Measurements from ENCODE around the gene ELF2. TPM values are rescaled to one million over a fixed set of nuclear protein-coding genes. Genes with fewer than 3 reads are reported as not detected.
"Not testable (repeated sequence)": the region's sequence is repeated elsewhere in the genome, so short reads cannot be mapped to it uniquely, and the experiment has no call there.

The ELF2 gene
- total and polyA plus RNA-seq, 2 of the 8 experiments (the other 6 are each of a cell fraction or from before 2014, with no cell fraction given) = 21.1 to 44.3 TPM

DNA sequence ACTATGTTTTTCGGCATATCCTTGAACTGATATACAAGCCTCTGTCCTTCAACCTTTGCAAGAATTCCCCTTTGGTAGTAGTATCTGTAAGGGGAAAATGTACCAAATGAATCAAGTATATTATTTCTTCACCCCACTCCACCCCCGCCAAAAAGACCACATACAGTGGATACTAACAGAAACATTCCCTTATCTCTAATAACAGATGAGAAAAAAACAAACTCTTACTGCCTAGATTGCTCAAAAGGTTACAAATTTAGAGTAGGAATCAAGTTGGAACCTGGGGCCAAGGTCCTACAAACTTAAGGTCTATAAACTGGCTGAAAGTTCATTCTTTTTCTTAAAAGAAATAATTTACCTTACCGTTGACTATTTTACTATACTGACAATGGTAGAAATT is 116.4 kb downstream of the ELF2 start (continued):
- TF ChIP-seq HDAC6 (IDR thresholded peaks at IDR 0.05; ENCODE audit: low read depth, low read length) = no peak
- TF ChIP-seq POLR2AphosphoS5 (IDR thresholded peaks at IDR 0.05; ENCODE audit: low read depth, low read length) = no peak
- TF ChIP-seq CBX5 (IDR thresholded peaks at IDR 0.05; ENCODE audit: low read depth, low read length) = no peak
- TF ChIP-seq TCF12 (IDR thresholded peaks at IDR 0.05; ENCODE audit: low read depth, low read length) = no peak
- no peak for TF ChIP-seq RFX5 (IDR thresholded peaks at IDR 0.05; ENCODE audit: borderline replicate concordance, low read depth, low read length)

DNA sequence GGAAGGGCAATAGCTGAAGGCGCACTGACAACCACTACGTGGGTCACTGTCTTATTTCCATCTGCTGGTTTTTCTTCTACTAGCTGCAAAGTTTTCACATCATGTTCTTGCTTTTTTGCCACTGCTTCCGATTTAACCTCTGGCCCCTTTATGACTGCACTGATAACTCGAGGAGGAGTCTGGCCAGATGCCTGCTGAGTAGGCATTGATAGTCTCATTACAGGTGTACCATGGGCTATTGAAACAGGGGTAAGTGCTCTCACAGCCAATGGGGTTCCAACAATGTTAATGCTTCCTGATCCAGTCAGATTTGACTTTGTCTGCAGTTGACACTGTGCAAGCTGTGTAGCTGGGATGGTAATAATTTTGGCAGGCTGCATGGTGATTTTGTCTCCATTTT is 118.0 kb downstream of the ELF2 start:
- not testable (repeated sequence) for H3K4ac ChIP-seq (replicated peaks; ENCODE audit: insufficient read length, low read depth, low read length); H3K23me2 ChIP-seq (ENCODE audit: low read depth, low read length); H4K20me1 ChIP-seq (replicated peaks in 1 of 2; ENCODE audit: control insufficient read depth in 1 of 2, insufficient read depth in 2 of 2, low read length in 2 of 2); H3K4me2 ChIP-seq (ENCODE audit: insufficient read depth in 1 of 2, low read depth in 2 of 2, low read length in 2 of 2); H3K27me3 ChIP-seq (replicated peaks in 1 of 4; ENCODE audit: control insufficient read depth in 3 of 4, extremely low read depth in 1 of 4, insufficient read depth in 3 of 4, low read length in 3 of 4); H3K56ac ChIP-seq (replicated peaks; ENCODE audit: insufficient read length, low read depth, low read length); H2BK20ac ChIP-seq (ENCODE audit: low read length); H4K91ac ChIP-seq (replicated peaks; ENCODE audit: insufficient read length, low read length); H3K4me1 ChIP-seq (replicated peaks in 1 of 4; ENCODE audit: control insufficient read depth in 3 of 4, insufficient read depth in 4 of 4, low read length in 3 of 4); H3K18ac ChIP-seq (ENCODE audit: extremely low read depth, low read length); H2AFZ ChIP-seq (ENCODE audit: low read length); H2BK120ac ChIP-seq (replicated peaks; ENCODE audit: low read depth, low read length); H2BK15ac ChIP-seq (ENCODE audit: low read length); H3K9me3 ChIP-seq (ENCODE audit: insufficient read depth in 2 of 2, low read depth in 1 of 2, low read length in 1 of 2); H4K5ac ChIP-seq (ENCODE audit: insufficient read length, low read depth, low read length); H2BK5ac ChIP-seq (ENCODE audit: low read depth, low read length); H4K8ac ChIP-seq (ENCODE audit: extremely low read depth, insufficient read depth, low read length); H3K23ac ChIP-seq (ENCODE audit: insufficient read length); H2BK12ac ChIP-seq (ENCODE audit: low read depth, low read length); H3K9ac ChIP-seq (replicated peaks in 1 of 4; ENCODE audit: extremely low read depth in 1 of 4, low read depth in 3 of 4, low read length in 3 of 4); FAIRE-seq; DNase-seq (ENCODE audit: low read depth in 1 of 2, low spot score in 2 of 2); H3K14ac ChIP-seq (ENCODE audit: insufficient read length); H3K4me3 ChIP-seq (ENCODE audit: extremely low read depth in 1 of 4, insufficient read depth in 2 of 4, low read depth in 3 of 4, low read length in 4 of 4); H2AK5ac ChIP-seq (ENCODE audit: low read depth, low read length); H3K79me2 ChIP-seq (ENCODE audit: control insufficient read depth in 1 of 2, insufficient read depth in 2 of 2, low read length in 2 of 2); H3K79me1 ChIP-seq (ENCODE audit: low read depth, low read length); H3K27ac ChIP-seq (ENCODE audit: low read depth, low read length)
- WGBS, 2 experiments (ENCODE audit: extremely low coverage in 1 of 2, insufficient coverage in 1 of 2, insufficient read length in 1 of 2, insufficient replicate concordance in 2 of 2, low coverage in 1 of 2, low lambda C conversion rate in 2 of 2, missing lambda C conversion rate in 1 of 2) = 92% methylated on average over 4 of the region's 4 CpGs; no CpG with 5 or more reads in 1 of the 2 experiments
- POLR2A ChIA-PET (ENCODE audit: partially characterized antibody) = interaction anchor here (0.8 kb wide), 1 partner anchor 9 kb away, joined by 4 read pairs; no protein-coding TSS in a partner anchor
- peaks cover 0 to 49% (median 21%) of the 10 kb centered on the region in 4 experiments; a peak in 6 of 8 replicates for H3K36me3 ChIP-seq (ENCODE audit: control insufficient read depth in 2 of 4, insufficient read depth in 4 of 4, low read length in 3 of 4)
- CTCF ChIA-PET (ENCODE audit: partially characterized antibody) = interaction anchor here (1.1 to 6.3 kb wide), 3 partner anchors 21 to 29 kb away, joined by 4 to 33 read pairs (median 5); no protein-coding TSS in a partner anchor
